Central memory CD4-positive, alpha-beta T cell (primary cell): ENCODE data around the gene TENM4.
"Not testable (repeated sequence)": the region's sequence is repeated elsewhere in the genome, so short reads cannot be mapped to it uniquely, and the experiment has no call there.

Source experiments
- DNase-seq: peaks from one replicate; pipeline ENCODE4 v3.0.0; 2022

TENM4 gene

GRCh38 chr11:78647266-78647915, 793.4 kb downstream of the TENM4 start:
- DNase-seq = no peak

- peak; percentile 26 for DNase-seq
Observed at GRCh38 chr11:78646564-78647185, 794.2 kb downstream of the TENM4 start.

GRCh38 chr11:78645226-78646202, 795.3 kb downstream of the TENM4 start:
- no peak for DNase-seq

GRCh38 chr11:78643676-78644056, 797.2 kb downstream of the TENM4 start:
- no peak for DNase-seq

- DNase-seq = no peak
Observed at GRCh38 chr11:78642979-78643675, 797.7 kb downstream of the TENM4 start.

GRCh38 chr11:78641541-78641940, 799.3 kb downstream of the TENM4 start:
- DNase-seq = no peak

GRCh38 chr11:78638704-78639380, 802.0 kb downstream of the TENM4 start:
- no peak for DNase-seq

GRCh38 chr11:78637527-78637926, 803.3 kb downstream of the TENM4 start:
- DNase-seq = not testable (repeated sequence)

GRCh38 chr11:78635814-78636506, 804.9 kb downstream of the TENM4 start:
- no peak for DNase-seq

GRCh38 chr11:78633516-78634310, 807.1 kb downstream of the TENM4 start:
- no peak for DNase-seq

GRCh38 chr11:78630561-78631303, 810.1 kb downstream of the TENM4 start:
- DNase-seq = no peak

GRCh38 chr11:78630155-78630554, 810.7 kb downstream of the TENM4 start:
- DNase-seq = no peak

- no peak for DNase-seq
Observed at GRCh38 chr11:78622666-78623065, 818.2 kb downstream of the TENM4 start.

GRCh38 chr11:78620159-78620558, 820.7 kb downstream of the TENM4 start:
- no peak for DNase-seq

GRCh38 chr11:78615724-78616123, 825.1 kb downstream of the TENM4 start:
- no peak for DNase-seq

GRCh38 chr11:78613378-78613813, 827.4 kb downstream of the TENM4 start:
- DNase-seq = no peak

GRCh38 chr11:78612721-78613377, 828.0 kb downstream of the TENM4 start:
- no peak for DNase-seq

GRCh38 chr11:78609321-78609720, 831.5 kb downstream of the TENM4 start:
- DNase-seq = not testable (repeated sequence)

GRCh38 chr11:78607696-78608095, 833.1 kb downstream of the TENM4 start:
- no peak for DNase-seq
